NCI-H1092 treated with DMSO at 0.1 percent for 48 hours (cell line): ENCODE results near the gene SYNGR2.
"Not testable (repeated sequence)": the region's sequence is repeated elsewhere in the genome, so short reads cannot be mapped to it uniquely, and the experiment has no call there.

ENCODE experiments used
- DNase-seq: peaks from one replicate; lab custom pipeline; 2025; lab: John Stamatoyannopoulos, UW

SYNGR2 gene

DNA sequence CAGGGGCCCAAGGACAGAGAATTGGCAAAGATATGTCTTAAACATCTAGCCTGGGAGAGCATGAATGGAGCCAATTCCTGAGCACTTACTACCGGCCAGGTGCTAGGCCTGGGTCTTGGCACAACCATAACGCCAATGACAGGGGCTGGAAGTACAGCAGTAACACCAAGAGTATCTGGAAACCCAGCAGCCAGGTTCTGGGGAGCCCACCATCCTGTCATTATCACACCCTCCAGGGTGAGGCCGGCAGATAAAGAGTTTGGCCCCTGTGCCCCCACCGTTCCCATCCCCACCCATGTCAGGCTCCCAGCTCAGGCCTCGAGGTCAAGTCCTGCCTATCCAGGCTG is 38.3 kb upstream of the SYNGR2 start:
- no peak for DNase-seq

DNA sequence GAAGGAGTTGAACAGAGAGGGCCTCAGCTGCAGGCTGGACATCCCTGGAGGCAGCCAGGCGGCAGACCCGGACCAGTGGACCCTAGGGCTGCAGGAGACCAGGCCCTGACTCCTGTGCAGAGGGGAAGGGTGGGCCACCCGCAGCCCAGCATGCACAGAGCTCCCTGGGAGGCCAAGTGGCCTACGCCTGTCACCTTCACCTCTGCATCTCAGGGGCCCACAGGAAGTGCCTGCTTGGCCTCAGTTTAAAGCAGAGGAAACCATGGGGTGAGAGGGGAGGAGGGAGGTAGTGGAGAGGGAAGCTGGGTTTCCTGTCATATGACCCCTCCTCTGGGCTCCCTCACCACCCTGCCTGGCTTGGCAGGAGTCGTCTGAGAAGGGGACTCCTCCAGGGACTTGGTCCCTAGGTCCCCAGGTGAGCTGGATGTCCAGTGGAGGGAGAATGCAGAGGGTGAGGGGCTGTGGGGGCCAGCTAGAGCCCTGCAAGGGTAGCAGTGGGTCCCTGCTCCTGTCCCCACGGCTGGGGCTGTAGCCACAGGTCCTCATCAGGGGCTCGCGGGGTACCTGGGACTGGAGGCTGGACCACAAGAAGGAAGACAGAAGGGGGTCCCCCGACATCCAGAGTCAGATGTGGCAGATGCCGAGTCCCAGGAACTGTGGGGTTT is 37.8 kb upstream of the SYNGR2 start, which contains the start of gene TMC8:
Gene TMC8, plus strand, starts transcription at position 335 of the 665 bp plus-strand sequence. CDS start 818 bp downstream, outside the sequence.
- no peak for DNase-seq

GRCh38 chr17:78131172-78132083 is 37.0 kb upstream of the SYNGR2 start:
- DNase-seq = no peak

DNA sequence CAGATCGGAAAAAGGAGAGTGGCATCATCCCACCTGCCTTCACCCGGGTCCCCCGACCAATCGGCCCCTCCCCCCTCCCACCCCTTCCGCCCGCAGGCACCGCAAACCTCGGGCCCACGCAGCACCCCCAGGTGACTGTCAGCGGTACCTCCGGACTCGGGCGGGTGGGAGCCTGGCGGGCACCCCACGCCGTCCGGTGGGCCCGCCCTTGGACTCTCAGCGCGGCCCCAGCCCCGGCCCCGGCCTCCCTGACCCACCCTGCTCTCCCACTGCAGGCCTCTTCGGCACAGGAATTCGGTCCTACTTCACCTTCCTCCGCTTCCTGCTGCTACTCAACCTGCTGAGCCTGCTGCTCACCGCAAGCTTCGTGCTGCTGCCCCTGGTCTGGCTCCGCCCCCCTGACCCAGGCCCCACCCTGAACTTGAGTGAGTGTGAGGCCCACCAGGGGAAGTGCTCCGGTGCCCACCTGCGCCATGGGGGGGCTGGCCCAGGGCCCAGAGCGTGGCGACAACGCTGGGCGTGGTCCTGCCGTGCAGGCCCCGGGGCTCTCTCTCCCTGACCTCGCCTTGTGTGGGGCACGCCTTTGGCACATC is 36.2 kb upstream of the SYNGR2 start:
- no peak for DNase-seq

- no peak for DNase-seq
Measured at GRCh38 chr17:78132767-78133178, 35.6 kb upstream of the SYNGR2 start.

DNA sequence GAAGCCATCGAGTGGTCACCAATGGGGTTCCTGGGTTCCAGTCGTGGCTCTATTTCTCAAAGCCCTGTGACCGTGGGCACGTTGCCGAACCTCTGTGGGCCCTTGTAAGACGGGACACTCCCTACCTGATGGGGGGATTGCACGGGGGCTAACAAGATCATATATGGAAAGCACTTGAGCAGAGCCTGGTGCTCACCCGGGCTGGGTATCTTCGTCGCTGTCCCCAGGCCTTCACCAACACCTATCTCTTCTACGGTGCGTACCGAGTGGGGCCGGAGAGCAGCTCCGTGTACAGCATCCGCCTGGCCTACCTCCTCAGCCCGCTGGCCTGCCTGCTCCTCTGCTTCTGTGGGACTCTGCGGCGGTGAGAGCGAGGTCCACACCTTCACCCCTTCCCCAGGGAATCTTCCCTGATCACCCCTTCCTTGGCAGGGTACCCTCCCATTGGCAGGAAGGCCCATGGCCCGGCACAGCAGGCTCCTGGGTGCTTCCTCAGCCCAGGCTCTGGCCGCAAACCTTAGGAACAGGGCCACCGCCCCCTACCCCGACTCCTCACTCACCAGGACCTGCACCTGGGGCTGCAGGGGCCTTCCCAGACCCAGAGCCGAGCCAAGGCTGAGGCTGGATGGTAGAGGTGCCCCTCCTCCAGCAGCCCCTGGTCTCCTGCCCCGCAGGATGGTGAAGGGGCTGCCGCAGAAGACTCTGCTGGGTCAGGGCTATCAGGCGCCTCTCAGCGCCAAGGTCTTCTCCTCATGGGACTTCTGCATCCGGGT is 35.0 kb upstream of the SYNGR2 start:
- no peak for DNase-seq

DNA sequence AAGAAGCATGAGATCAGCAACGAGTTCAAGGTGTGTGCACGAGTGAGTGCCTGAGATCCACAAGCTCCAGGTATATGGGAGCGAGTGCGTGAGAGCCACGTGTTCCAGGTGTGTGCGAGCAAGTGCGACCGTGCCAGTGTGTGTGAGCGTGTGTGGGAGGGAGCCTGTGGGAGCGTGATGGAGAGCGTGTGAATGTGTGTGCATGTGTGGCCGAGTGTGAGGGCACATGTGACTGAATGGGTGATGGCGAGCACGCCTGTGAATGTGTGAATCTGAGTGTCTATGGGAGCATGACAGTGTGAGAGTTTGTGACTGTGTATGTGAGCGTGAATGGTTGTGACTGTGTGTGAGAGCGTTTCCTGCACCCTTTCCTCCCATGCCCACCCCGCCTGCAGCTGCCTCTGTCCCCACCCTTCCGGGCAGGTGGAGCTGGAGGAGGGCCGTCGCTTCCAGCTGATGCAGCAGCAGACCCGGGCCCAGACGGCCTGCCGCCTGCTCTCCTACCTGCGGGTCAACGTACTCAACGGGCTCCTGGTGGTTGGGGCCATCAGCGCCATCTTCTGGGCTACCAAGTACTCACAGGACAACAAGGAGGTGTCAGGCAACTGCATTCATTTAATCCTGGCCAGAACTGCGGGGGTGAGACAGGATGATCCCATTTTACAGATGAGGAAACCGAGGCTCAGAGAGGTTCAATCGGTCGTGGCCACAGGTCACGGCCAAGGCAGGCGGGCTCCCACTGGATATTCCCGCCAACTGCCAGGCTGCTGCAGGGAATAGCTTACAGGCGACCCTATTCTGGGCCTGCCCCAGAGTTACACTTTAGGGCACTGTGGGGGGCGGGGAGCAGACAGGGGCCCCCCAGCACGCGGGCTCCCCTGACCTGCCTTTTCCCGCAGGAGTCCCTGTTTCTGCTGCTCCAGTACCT is 34.1 kb upstream of the SYNGR2 start:
- DNase-seq = peak; percentile 56

DNA sequence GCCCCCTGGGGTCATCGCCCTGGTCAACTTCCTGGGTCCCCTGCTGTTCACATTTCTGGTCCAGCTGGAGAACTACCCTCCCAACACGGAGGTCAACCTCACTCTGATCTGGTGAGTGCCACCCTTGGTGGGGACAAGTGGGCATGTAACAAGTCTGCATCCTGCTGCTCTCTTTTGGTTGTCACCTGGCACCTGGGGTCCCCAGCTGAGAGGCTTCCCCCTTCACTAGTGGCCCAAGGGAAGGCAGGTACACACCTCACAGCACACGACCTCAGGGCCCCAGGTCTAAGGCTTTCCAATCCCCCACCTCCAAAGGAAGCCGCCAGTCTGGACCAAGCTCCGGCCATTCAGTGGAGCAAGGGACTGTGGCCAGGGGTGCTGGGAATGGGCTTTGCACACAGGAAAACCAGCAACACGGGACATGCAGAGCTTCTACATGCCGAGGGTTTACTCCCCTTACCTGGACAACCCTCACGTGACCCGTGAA is 33.4 kb upstream of the SYNGR2 start:
- DNase-seq = no peak

- DNase-seq = no peak
Measured at GRCh38 chr17:78135858-78136500, 32.4 kb upstream of the SYNGR2 start.

DNA sequence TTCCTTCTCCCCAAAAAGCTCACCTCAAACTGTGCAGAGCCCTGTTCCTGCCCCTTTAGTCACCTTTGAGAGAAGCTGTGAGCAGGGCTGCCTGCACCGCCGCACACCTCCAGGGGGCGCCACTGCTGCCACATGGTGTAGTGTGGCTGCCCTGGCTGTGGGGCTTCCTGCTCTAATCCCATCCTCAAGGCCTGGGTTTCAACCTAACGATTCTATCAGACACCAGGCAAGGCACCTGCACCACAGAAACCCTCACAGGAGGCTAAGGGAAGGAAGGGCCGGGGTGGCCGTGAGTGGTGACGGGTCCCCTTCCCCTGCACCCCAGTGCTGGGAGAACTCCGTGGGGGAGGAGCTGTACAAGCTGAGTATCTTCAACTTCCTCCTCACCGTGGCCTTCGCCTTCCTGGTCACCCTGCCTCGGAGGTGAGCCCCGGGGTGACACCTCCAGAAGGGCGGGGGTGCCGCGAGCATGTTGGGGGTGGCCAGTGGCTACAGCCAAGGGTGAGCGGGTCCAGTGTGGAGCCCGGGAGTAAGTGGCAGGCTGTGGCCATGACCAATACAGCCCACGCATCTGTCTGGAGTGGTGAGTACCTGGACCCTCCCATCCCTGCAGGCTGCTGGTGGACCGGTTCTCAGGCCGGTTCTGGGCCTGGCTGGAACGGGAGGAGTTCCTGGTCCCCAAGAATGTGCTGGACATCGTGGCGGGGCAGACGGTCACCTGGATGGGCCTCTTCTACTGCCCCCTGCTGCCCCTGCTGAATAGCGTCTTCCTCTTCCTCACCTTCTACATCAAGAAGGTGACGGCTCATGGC is 30.8 kb upstream of the SYNGR2 start:
- no peak for DNase-seq

GRCh38 chr17:78138204-78139060 is 29.9 kb upstream of the SYNGR2 start:
- no peak for DNase-seq

- not testable (repeated sequence) for DNase-seq
Measured at GRCh38 chr17:78139861-78140168, 28.6 kb upstream of the SYNGR2 start.

DNA sequence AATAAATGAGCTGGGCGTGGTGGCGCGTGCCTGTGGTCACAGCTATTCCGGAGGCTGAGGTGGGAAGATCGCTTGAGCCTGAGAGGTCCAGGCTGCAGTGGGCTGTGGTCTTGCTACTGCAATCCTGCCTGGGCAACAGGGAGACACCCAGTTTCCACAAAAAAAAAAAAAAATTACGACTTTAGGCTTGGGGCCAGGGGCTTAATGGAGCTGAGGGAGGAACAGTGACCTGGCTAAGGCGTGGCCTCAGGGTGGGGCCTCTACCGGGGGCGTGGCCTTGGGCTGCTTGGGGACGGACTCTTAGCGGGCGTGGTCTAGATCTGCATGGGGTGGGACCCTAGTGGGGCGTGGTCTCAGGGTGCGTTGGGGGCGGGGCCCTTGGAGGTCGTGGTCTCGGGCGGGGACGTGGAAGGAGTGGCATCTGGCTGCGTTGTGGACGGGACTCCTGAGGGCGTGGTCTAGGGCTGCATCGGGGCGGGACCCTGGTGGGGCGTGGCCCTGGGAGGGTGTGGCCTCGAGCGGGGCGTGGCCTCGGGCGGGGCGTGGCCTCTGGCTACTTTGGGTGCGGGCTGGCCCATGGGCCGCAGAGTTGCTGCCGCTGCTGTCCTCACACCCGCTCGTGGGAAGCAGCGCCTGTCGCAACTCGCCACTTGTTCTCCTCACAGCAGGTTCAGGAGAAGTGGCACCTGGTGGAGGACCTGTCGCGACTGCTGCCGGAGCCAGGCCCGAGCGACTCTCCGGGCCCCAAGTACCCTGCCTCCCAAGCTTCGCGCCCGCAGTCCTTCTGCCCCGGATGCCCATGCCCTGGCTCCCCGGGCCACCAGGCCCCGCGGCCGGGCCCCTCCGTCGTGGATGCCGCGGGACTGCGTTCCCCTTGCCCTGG is 28.0 kb upstream of the SYNGR2 start:
- DNase-seq = peak; percentile 20

DNA sequence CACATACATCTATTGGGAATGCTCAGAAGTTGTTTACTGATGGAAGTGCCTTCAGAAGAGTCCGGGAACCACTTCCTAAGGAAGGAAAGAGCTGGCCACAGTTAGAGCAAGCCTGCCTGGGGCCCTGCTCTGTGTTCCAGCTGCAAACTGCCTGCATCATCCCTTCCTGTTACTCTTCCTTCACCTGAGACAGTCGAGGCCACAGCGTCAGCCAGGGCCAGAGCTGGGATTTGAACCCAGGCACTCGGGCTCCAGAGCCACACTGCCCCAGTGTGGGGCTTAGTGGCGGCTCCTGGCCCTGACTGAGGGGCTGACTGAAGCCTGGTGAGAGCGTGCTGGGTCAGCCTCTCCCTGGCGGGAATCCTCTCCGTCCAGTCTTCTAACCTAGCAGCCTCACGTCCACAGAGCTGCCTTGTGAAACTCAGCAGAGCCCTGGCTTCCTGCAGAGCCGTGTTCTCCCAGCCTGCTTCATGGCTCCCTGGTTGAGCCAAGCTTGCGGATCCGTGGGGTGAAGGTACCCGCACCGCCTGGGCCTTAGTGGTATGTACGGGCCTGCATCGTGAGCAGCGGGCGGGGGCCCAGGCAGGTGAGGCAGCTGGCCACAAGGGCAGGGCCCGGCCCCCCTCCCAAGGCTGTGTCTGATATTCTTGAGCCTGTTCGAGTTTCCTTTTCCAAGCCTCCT is 26.8 kb upstream of the SYNGR2 start:
- no peak for DNase-seq

DNA sequence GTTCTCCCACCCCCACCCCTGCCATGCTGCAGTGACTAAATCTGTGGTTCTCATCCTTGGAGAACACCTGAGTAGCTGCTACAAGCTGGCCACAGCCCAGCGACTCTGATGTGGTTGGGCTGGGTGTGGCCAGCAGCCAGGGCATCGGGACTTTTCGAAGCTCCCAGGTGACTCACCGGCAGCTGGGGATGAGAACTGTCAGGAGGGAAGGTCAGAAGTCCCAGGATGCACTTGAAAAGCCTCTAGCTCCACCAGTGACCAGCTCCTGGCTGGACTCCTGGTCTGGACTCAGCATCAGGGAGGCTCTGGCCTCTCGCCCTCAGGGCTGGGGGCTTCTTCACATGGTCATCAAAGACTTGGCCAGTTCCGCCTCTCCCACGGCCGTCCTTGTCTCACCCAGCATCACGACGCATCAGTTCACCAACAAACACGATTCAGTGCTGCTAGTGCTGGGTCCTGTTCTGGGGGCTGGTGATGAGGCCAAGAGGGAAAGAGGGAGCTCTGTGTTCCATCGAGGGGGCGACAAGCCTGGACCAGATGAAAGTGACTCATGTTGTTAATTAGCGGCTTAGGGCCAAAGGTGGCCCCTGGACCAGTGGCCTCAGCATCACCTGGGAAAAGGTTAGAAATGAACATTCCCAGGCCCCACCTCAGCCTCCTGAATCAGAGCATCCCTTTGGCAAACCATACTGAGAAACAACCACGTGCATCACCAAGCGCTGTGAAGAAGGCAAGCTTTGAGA is 26.1 kb upstream of the SYNGR2 start:
- no peak for DNase-seq
